ENCODE results near the gene TRAF1.

GRCh38 chr9:120878188-120879130 is 48.1 kb downstream of the TRAF1 start:
- TF ChIP-seq CTCF (IDR thresholded peaks at IDR 0.05) (no peak), POLR2A (IDR thresholded peaks at IDR 0.05) (no peak), EP300 (IDR thresholded peaks at IDR 0.05) (no peak)

All from tibial nerve (tissue), 4 donors.